Measurements from ENCODE around the gene SULT1C4.

Gene SULT1C4

GRCh38 chr2:108382196-108382595, 4.4 kb downstream of the SULT1C4 start:
- Histone ChIP-seq H3K4me1 (ENCODE audit: control insufficient read depth, insufficient read depth, low read length) (no peaks in the 10 kb centered on the region), H3K36me3 (ENCODE audit: control insufficient read depth, insufficient read depth, low read length) (no peaks in the 10 kb centered on the region), H3K9me3 (ENCODE audit: control insufficient read depth, low read length) (no peaks in the 10 kb centered on the region), H3K4me3 (ENCODE audit: low read length) (no peak overlapping the region), H3K9ac (ENCODE audit: low read length) (no peak overlapping the region), H3K27me3 (ENCODE audit: control insufficient read depth, insufficient read depth, low read length) (no peaks in the 10 kb centered on the region)

- Histone ChIP-seq H3K4me3 (ENCODE audit: low read length) (no peak overlapping the region), H3K27me3 (ENCODE audit: control insufficient read depth, insufficient read depth, low read length) (no peaks in the 10 kb centered on the region), H3K4me1 (ENCODE audit: control insufficient read depth, insufficient read depth, low read length) (no peaks in the 10 kb centered on the region), H3K9me3 (ENCODE audit: control insufficient read depth, low read length) (no peaks in the 10 kb centered on the region), H3K36me3 (ENCODE audit: control insufficient read depth, insufficient read depth, low read length) (no peaks in the 10 kb centered on the region), H3K9ac (ENCODE audit: low read length) (no peak overlapping the region)
These were observed 5.5 kb downstream of the SULT1C4 start for GRCh38 chr2:108383146-108383830.

- no peaks in the 10 kb centered on the region for H3K27me3 ChIP-seq (ENCODE audit: control insufficient read depth, insufficient read depth, low read length)
- H3K9me3 ChIP-seq (ENCODE audit: control insufficient read depth, low read length), result no peaks in the 10 kb centered on the region
- no peaks in the 10 kb centered on the region for H3K4me1 ChIP-seq (ENCODE audit: control insufficient read depth, insufficient read depth, low read length)
- H3K9ac ChIP-seq (ENCODE audit: low read length), result no peak overlapping the region
- no peaks in the 10 kb centered on the region for H3K36me3 ChIP-seq (ENCODE audit: control insufficient read depth, insufficient read depth, low read length)
- no peak overlapping the region for H3K4me3 ChIP-seq (ENCODE audit: low read length)
These were observed 7.1 kb downstream of the SULT1C4 start for GRCh38 chr2:108384662-108385393.

DNA sequence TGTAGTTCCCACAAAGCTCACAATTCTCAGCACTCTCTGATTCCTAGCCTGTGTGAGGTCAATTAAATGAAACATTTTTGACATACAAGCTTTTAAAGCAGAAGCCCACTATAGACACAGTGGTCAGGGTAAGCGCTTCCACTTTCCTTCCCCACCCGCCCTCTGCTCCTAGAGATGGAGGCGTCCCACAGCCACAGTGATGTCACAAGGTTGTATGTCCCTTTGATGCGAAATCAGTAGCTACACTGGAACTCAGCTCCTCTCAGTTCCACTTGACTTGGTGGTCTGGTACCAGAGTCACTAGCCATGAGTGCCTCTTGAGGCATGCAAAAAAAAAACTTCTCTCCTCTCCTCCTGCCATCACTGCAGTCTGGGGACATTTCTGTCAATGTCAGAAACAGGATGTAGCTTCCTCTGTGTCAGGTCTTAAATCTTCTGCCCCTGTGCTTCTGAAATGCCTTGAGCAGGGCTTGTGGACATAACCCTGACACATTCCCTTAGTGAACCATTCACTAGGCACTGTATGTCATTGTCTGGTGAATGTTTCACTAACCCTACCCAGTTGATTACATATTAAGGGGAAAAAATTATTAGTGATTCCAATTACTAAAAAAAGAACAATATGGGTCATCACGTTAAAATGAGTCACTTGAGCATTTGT, 7.8 kb downstream of the SULT1C4 start:
- Histone ChIP-seq H3K4me3 (ENCODE audit: low read length) (no peak overlapping the region), H3K27me3 (ENCODE audit: control insufficient read depth, insufficient read depth, low read length) (no peaks in the 10 kb centered on the region), H3K4me1 (ENCODE audit: control insufficient read depth, insufficient read depth, low read length) (no peaks in the 10 kb centered on the region), H3K9me3 (ENCODE audit: control insufficient read depth, low read length) (no peaks in the 10 kb centered on the region), H3K36me3 (ENCODE audit: control insufficient read depth, insufficient read depth, low read length) (no peaks in the 10 kb centered on the region), H3K9ac (ENCODE audit: low read length) (no peak overlapping the region)

GRCh38 chr2:108388045-108388444, 10.3 kb downstream of the SULT1C4 start:
- no peaks in the 10 kb centered on the region for H3K4me1 ChIP-seq (ENCODE audit: control insufficient read depth, insufficient read depth, low read length)
- H3K36me3 ChIP-seq (ENCODE audit: control insufficient read depth, insufficient read depth, low read length), result no peaks in the 10 kb centered on the region
- H3K4me3 ChIP-seq (ENCODE audit: low read length), result no peak overlapping the region
- no peaks in the 10 kb centered on the region for H3K27me3 ChIP-seq (ENCODE audit: control insufficient read depth, insufficient read depth, low read length)
- H3K9ac ChIP-seq (ENCODE audit: low read length), result no peak overlapping the region
- no peaks in the 10 kb centered on the region for H3K9me3 ChIP-seq (ENCODE audit: control insufficient read depth, low read length)

DNA sequence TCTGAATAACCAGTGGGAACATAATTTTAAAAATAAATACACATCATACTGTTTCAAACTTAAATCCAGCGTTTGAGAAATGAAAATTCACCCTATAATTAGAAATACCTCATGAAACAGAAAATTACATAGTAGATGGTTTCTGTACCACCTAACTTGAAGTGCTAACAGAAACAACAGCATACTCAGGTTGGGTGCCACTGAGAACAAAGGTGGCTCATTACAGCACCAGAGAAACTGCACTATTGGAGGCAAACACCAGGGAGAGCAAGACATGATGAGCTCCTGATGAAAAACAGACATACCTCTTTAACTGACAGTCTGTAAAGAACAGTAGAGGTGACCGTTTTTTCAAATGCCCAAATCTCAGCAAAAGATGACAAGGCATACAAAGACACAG, 12.6 kb downstream of the SULT1C4 start:
- Histone ChIP-seq H3K27me3 (ENCODE audit: control insufficient read depth, insufficient read depth, low read length) (no peaks in the 10 kb centered on the region), H3K36me3 (ENCODE audit: control insufficient read depth, insufficient read depth, low read length) (no peaks in the 10 kb centered on the region), H3K9ac (ENCODE audit: low read length) (no peak overlapping the region), H3K9me3 (ENCODE audit: control insufficient read depth, low read length) (no peaks in the 10 kb centered on the region), H3K4me1 (ENCODE audit: control insufficient read depth, insufficient read depth, low read length) (no peaks in the 10 kb centered on the region), H3K4me3 (ENCODE audit: low read length) (no peak overlapping the region)

- Histone ChIP-seq H3K9me3 (ENCODE audit: control insufficient read depth, low read length) (no peaks in the 10 kb centered on the region), H3K27me3 (ENCODE audit: control insufficient read depth, insufficient read depth, low read length) (no peaks in the 10 kb centered on the region), H3K4me1 (ENCODE audit: control insufficient read depth, insufficient read depth, low read length) (no peaks in the 10 kb centered on the region), H3K9ac (ENCODE audit: low read length) (no peak overlapping the region), H3K4me3 (ENCODE audit: low read length) (no peak overlapping the region), H3K36me3 (ENCODE audit: control insufficient read depth, insufficient read depth, low read length) (no peaks in the 10 kb centered on the region)
These were observed 14.3 kb downstream of the SULT1C4 start for GRCh38 chr2:108392029-108392428.

DNA sequence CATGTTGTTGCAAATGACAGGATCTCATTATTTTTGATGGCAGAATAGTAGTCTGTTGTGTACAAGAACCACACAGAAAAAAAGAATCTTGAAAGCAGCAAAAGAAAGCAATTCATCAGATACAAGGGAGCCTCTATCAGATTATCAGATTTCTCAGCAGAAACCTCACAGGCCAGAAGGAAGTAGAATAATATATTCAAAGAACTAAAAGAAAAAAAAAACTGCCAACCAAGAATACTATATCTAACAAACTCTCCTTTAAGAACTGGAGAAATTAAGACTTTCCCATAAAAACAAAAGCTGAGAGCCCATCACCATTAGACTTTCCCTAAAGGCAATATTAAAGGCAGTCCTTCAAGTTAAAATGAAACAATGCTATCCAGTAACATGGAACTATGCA, 15.4 kb downstream of the SULT1C4 start:
- Histone ChIP-seq H3K4me1 (ENCODE audit: control insufficient read depth, insufficient read depth, low read length) (no peaks in the 10 kb centered on the region), H3K4me3 (ENCODE audit: low read length) (no peak overlapping the region), H3K9me3 (ENCODE audit: control insufficient read depth, low read length) (no peaks in the 10 kb centered on the region), H3K36me3 (ENCODE audit: control insufficient read depth, insufficient read depth, low read length) (no peaks in the 10 kb centered on the region), H3K9ac (ENCODE audit: low read length) (no peak overlapping the region), H3K27me3 (ENCODE audit: control insufficient read depth, insufficient read depth, low read length) (no peaks in the 10 kb centered on the region)

DNA sequence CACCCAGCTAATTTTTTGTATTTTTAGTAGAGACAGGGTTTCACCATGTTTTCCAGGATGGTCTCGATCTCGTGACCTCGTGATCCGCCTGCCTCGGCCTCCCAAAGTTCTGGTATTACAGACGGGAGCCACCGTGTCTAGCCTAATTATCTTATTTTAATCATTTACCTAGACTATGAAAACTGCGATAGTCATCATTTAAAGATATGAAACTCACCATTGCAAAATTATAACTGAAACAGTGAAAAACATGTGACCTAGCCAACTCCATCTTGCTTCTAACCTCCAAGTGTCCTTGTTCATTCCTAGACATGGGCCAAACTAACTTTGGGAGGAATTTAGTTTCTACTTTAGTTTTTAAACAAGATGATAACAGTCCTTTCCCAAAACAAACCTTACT, 17.4 kb downstream of the SULT1C4 start:
- Histone ChIP-seq H3K27me3 (ENCODE audit: control insufficient read depth, insufficient read depth, low read length) (no peaks in the 10 kb centered on the region), H3K36me3 (ENCODE audit: control insufficient read depth, insufficient read depth, low read length) (no peaks in the 10 kb centered on the region), H3K9ac (ENCODE audit: low read length) (no peak overlapping the region), H3K9me3 (ENCODE audit: control insufficient read depth, low read length) (peaks cover 5% of the 10 kb centered on the region), H3K4me1 (ENCODE audit: control insufficient read depth, insufficient read depth, low read length) (no peaks in the 10 kb centered on the region), H3K4me3 (ENCODE audit: low read length) (no peak overlapping the region)

- H3K9ac ChIP-seq (ENCODE audit: low read length), result no peak overlapping the region
- no peak overlapping the region for H3K4me3 ChIP-seq (ENCODE audit: low read length)
- peaks cover 5% of the 10 kb centered on the region for H3K9me3 ChIP-seq (ENCODE audit: control insufficient read depth, low read length)
- H3K4me1 ChIP-seq (ENCODE audit: control insufficient read depth, insufficient read depth, low read length), result no peaks in the 10 kb centered on the region
- no peaks in the 10 kb centered on the region for H3K36me3 ChIP-seq (ENCODE audit: control insufficient read depth, insufficient read depth, low read length)
- H3K27me3 ChIP-seq (ENCODE audit: control insufficient read depth, insufficient read depth, low read length), result no peaks in the 10 kb centered on the region
These were observed 19.1 kb downstream of the SULT1C4 start for GRCh38 chr2:108396845-108397244.

- Histone ChIP-seq H3K4me3 (ENCODE audit: low read length) (no peak overlapping the region), H3K4me1 (ENCODE audit: control insufficient read depth, insufficient read depth, low read length) (no peaks in the 10 kb centered on the region), H3K36me3 (ENCODE audit: control insufficient read depth, insufficient read depth, low read length) (no peaks in the 10 kb centered on the region), H3K9ac (ENCODE audit: low read length) (no peak overlapping the region), H3K27me3 (ENCODE audit: control insufficient read depth, insufficient read depth, low read length) (no peaks in the 10 kb centered on the region), H3K9me3 (ENCODE audit: control insufficient read depth, low read length) (peaks cover 5% of the 10 kb centered on the region)
These were observed 21.7 kb downstream of the SULT1C4 start for GRCh38 chr2:108399479-108399878.

DNA sequence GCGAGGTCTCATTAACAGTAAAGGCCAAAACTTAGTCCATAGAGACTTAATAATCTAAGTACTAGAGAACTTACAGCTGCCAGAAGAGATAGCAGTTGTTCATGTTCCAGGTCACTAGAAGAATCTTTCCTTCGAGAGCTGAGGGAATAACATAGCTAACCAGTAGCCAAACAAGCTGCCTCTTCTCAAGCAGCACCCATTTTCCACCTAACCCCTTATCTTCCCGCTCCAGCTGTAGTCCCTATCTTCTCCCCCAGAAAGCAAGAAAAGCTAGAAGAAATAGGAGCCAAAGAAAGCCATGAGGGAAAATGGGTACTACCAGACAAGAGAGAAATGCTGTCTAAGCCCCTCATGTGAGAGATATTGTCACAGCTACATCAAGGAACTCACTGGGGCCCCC, 24.0 kb downstream of the SULT1C4 start:
- Histone ChIP-seq H3K4me1 (ENCODE audit: control insufficient read depth, insufficient read depth, low read length) (no peaks in the 10 kb centered on the region), H3K27me3 (ENCODE audit: control insufficient read depth, insufficient read depth, low read length) (no peaks in the 10 kb centered on the region), H3K9ac (ENCODE audit: low read length) (no peak overlapping the region), H3K36me3 (ENCODE audit: control insufficient read depth, insufficient read depth, low read length) (no peaks in the 10 kb centered on the region), H3K4me3 (ENCODE audit: low read length) (no peak overlapping the region), H3K9me3 (ENCODE audit: control insufficient read depth, low read length) (peaks cover 5% of the 10 kb centered on the region)

Measured in mucosa of stomach (tissue), 1 donor.